Prostate gland (tissue), 2 donors: Measurements from ENCODE around the gene CACNA2D1. TPM values are rescaled to one million over a fixed set of nuclear protein-coding genes. Genes with fewer than 3 reads are reported as not detected.

Experiments
- DNase-seq: peaks from one replicate; pipeline ENCODE4 v3.0.0-alpha.2; 2019; ENCODE audit warnings: low spot score
- H3K27ac ChIP-seq, 2 donors: fragments of 200-600 bp; sonication (generic); 2 replicates each; pipeline ENCODE4 v1.5.1; 2017 to 2019
- H3K27me3 ChIP-seq: fragments of 200-600 bp; sonication (generic); replicated peaks from 2 replicates; pipeline ENCODE4 v1.5.1; 2019; ENCODE audit not compliant: insufficient read depth
- H3K36me3 ChIP-seq, 2 donors: fragments of 200-600 bp; sonication (generic); 1 replicate in 1 of 2; 2 replicates in 1 of 2; pipeline versions ENCODE4 v1.5.1 to v1.8.1; 2017 to 2019
- H3K4me1 ChIP-seq: fragments of 200-600 bp; sonication (generic); replicated peaks from 2 replicates; pipeline ENCODE4 v1.5.1; 2019
- H3K4me3 ChIP-seq, 2 donors: fragments of 200-600 bp; sonication (generic); 2 replicates each; pipeline ENCODE4 v1.5.1; 2017 to 2019
- H3K9me3 ChIP-seq: fragments of 200-600 bp; sonication (generic); 2 replicates; pipeline ENCODE4 v1.5.1; 2017
- POLR2A ChIP-seq: fragments of 450-650 bp; IDR thresholded peaks from one replicate; pipeline ENCODE4 v1.6.1; 2016; ENCODE audit warnings: antibody characterized with exemption, mild to moderate bottlenecking
- POLR2AphosphoS5 ChIP-seq: sonication (generic); formaldehyde crosslinking; IDR thresholded peaks from one replicate; pipeline ENCODE4 v1.6.1; 2017; ENCODE audit warnings: antibody characterized with exemption
- WGBS: methylation state at CpG from one replicate; pipeline ENCODE4 v1.1.5; 2018; 5-methylcytosine and 5-hydroxymethylcytosine counted together
- intact Hi-C: fragments of 100-400 bp; cut with DNase I; formaldehyde crosslinking; loops from one replicate; pipeline ENCODE4 v1.14.2; 2022
- total RNA-seq, 2 donors: library from RNA; depleted of rRNA; stranded (reverse); fragments of >200 nt; gene quantifications; one replicate each; pipeline ENCODE4 v1.1.0, GENCODE V29; 2016
- TF ChIP-seq, protein P1 (sequence below), 4 experiments: fragments of 200-600 bp in 2 of 4; fragments of 450-650 bp in 2 of 4; sonication (generic) in 2 of 4; IDR thresholded peaks; 1 replicate in 3 of 4; 2 replicates in 1 of 4; pipeline ENCODE4 v1.5.1; 2016 to 2019; ENCODE audit warnings: antibody characterized with exemption in 4 of 4, mild to moderate bottlenecking in 2 of 4, moderate library complexity in 2 of 4

The CACNA2D1 gene
- total RNA-seq, 2 donors from 2014 or later, result 16.9 to 24.4 TPM

DNA sequence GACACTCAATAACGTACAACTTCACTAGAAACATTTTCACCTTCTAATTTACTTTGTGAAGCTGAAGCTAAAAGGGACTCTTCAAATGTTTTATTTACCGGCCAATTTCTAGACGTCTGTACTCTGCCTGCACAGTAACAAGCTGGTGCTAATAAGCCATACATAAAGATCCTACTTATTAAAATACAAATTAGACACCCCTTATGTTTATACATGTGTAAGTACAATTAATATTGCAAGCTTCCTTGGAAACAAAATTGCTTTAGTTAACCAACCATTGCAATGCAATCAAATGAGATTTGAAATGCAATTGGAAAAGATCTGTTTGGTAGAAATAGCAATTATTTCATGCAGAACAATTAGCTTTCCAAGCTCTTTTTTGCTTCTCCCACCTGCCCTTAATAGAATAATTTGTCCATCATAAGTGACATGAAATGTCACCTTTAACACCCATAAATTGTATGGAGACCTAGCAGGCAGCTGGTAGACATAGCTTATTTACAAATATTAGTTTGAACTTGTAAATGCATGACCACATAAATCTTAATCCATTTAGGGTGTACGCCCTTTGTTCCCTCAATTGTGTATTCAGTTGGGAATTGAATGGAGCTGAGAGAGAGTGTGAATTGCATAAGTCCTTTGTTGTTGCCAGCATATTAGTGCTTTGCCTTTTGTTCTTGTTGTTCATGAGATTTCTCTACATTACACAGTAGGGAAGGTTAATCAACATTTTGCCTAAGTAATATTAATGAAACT lies 277.1 kb downstream of the CACNA2D1 start:
- intact Hi-C loops, result no loop called here
- H3K4me1 ChIP-seq, result no peaks in the 10 kb centered on the region
- no peaks in the 10 kb centered on the region for H3K9me3 ChIP-seq
- DNase-seq, result no peak
- H3K36me3 ChIP-seq, result peaks cover 0 to 2% of the 10 kb centered on the region in 2 donors
- no peaks in the 10 kb centered on the region for H3K27me3 ChIP-seq
- no peak for TF ChIP-seq POLR2AphosphoS5
- TF ChIP-seq POLR2A, result no peak
- TF ChIP-seq, protein P1, sequence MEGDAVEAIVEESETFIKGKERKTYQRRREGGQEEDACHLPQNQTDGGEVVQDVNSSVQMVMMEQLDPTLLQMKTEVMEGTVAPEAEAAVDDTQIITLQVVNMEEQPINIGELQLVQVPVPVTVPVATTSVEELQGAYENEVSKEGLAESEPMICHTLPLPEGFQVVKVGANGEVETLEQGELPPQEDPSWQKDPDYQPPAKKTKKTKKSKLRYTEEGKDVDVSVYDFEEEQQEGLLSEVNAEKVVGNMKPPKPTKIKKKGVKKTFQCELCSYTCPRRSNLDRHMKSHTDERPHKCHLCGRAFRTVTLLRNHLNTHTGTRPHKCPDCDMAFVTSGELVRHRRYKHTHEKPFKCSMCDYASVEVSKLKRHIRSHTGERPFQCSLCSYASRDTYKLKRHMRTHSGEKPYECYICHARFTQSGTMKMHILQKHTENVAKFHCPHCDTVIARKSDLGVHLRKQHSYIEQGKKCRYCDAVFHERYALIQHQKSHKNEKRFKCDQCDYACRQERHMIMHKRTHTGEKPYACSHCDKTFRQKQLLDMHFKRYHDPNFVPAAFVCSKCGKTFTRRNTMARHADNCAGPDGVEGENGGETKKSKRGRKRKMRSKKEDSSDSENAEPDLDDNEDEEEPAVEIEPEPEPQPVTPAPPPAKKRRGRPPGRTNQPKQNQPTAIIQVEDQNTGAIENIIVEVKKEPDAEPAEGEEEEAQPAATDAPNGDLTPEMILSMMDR (IDR thresholded peaks at IDR 0.05), result no peak
- no peak overlapping the region for H3K27ac ChIP-seq
- WGBS, result 82% methylated on average over 4 of the region's 4 CpGs
- H3K4me3 ChIP-seq, result no peak overlapping the region

DNA sequence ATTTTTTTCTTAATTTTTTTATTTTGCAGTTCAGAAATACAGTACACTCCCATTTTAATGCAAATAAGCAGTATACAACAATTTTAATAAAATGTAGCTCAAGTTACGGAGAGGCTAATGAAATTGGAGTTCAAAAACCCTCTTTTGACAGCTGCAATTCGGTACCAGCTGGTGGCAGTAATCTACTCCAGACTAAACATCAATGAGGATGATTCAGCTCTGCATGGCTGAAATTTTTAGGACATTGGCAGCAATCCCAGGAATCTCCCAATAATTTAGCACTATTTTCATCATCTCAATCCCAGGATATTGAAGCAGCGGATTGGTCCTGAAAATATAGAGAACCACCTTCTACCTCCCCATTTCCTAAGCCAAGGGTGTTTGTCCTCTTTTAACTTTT lies 278.8 kb downstream of the CACNA2D1 start:
- intact Hi-C loops, result no loop called here
- Histone ChIP-seq H3K27ac (no peak overlapping the region), H3K4me1 (no peaks in the 10 kb centered on the region), H3K4me3 (no peak overlapping the region), H3K36me3 (peaks cover 0 to 2% of the 10 kb centered on the region in 2 donors), H3K27me3 (no peaks in the 10 kb centered on the region), H3K9me3 (no peaks in the 10 kb centered on the region)
- DNase-seq, result no peak
- TF ChIP-seq, protein P1 (IDR thresholded peaks at IDR 0.05), result no peak
- TF ChIP-seq POLR2AphosphoS5, result no peak
- TF ChIP-seq POLR2A, result no peak
- 27% methylated on average over 3 of the region's 3 CpGs for WGBS

DNA sequence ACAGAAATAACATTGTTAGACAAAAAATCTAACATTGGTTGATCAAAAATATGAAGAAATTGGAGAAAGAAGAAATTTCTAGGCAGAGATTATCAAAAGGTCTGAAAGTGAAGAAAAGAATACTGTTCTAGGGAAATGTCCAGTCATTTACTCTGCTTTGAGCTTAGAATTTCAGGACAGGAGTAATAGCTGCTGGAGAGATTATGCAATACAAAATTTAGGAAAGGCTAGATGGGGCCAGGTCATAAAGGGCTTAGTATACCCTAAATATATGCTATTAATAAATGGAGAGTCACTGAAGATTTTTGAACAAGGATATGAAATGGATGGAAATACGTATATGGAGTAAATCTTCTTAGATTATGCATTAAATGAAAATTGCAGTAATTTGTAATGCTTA lies 279.2 kb downstream of the CACNA2D1 start:
- no peaks in the 10 kb centered on the region for H3K4me1 ChIP-seq
- intact Hi-C loops, result no loop called here
- no peaks in the 10 kb centered on the region for H3K27me3 ChIP-seq
- WGBS, result 98% methylated on average over 1 of the region's 1 CpG
- no peak for DNase-seq
- no peaks in the 10 kb centered on the region for H3K9me3 ChIP-seq
- H3K36me3 ChIP-seq, result peaks cover 0 to 2% of the 10 kb centered on the region in 2 donors
- no peak overlapping the region for H3K4me3 ChIP-seq
- H3K27ac ChIP-seq, result no peak overlapping the region
- TF ChIP-seq POLR2AphosphoS5, result no peak

DNA sequence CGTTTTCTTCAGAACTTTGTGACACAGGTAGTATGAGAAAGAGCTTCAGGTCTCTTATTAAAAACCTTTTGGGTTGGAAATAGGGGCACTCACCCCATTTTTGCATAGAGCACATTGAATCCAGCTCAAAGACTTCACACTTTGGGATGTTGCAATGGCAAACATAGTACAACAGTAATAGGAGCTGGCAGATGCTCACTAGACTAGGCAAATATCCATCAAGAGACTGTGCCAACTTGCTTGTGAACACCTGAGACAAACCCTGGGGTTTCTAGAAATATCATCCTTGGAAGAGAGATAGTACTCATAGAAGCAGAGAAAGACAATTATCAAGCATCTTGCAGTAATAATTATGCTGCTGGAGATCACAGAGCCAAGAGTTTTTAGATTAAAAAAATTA lies 280.0 kb downstream of the CACNA2D1 start:
- Histone ChIP-seq H3K27ac (no peak overlapping the region), H3K27me3 (no peaks in the 10 kb centered on the region), H3K9me3 (no peaks in the 10 kb centered on the region), H3K4me3 (no peak overlapping the region), H3K36me3 (peaks cover 0 to 2% of the 10 kb centered on the region in 2 donors), H3K4me1 (no peaks in the 10 kb centered on the region)
- no peak for DNase-seq
- TF ChIP-seq, protein P1 (IDR thresholded peaks at IDR 0.05), result no peak
- TF ChIP-seq POLR2A, result no peak
- no peak for TF ChIP-seq POLR2AphosphoS5
- WGBS, result 83% methylated on average over 1 of the region's 1 CpG
- intact Hi-C loops, result no loop called here

DNA sequence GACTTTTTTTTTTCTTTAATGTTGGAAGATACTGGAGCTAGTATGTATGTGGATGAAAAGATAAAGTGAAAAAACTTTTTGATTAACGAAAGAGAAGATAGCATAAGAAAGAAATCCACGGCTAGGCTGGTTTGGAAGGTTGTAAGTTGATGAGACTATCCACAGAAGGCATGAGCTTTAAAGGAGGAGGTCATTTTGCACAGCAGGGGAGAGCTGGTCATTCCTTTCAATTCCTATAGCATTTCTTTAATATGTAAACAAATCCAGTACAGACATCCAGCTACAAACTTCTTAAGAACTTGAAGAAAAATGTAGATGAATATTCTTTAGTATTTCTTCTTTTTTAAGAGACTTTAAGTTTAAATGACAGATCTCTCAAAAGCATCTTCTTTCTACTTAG lies 281.3 kb downstream of the CACNA2D1 start:
- Histone ChIP-seq H3K36me3 (peaks cover 0 to 2% of the 10 kb centered on the region in 2 donors), H3K27me3 (no peaks in the 10 kb centered on the region), H3K27ac (no peak overlapping the region), H3K4me3 (no peak overlapping the region), H3K4me1 (no peaks in the 10 kb centered on the region), H3K9me3 (no peaks in the 10 kb centered on the region)
- TF ChIP-seq POLR2AphosphoS5 (no peak), POLR2A (no peak)
- TF ChIP-seq, protein P1 (IDR thresholded peaks at IDR 0.05), result no peak
- no peak for DNase-seq
- 45% methylated on average over 2 of the region's 2 CpGs for WGBS
- intact Hi-C loops, result no loop called here
